GM21529 (cell line): Measurements from ENCODE around the gene LIPK.
"Not testable (repeated sequence)": the region's sequence is repeated elsewhere in the genome, so short reads cannot be mapped to it uniquely, and the experiment has no call there.

ENCODE experiments used
- ATAC-seq: cut with Tn5 transposase; IDR thresholded peaks from one replicate; pipeline ENCODE4 v1.9.1; 2021; ENCODE audit not compliant: unreplicated experiment

The LIPK gene

GRCh38 chr10:88709361-88709760, 3.3 kb downstream of the LIPK start:
- ATAC-seq, result not testable (repeated sequence)

- ATAC-seq, result no peak
Observed at GRCh38 chr10:88715517-88715916, 9.5 kb downstream of the LIPK start.

GRCh38 chr10:88721392-88721791, 15.3 kb downstream of the LIPK start:
- no peak for ATAC-seq

GRCh38 chr10:88725798-88726197, 19.7 kb downstream of the LIPK start:
- ATAC-seq, result no peak

- no peak for ATAC-seq
Observed at GRCh38 chr10:88728107-88728763, 22.2 kb downstream of the LIPK start.

GRCh38 chr10:88730864-88731263, 24.8 kb downstream of the LIPK start:
- ATAC-seq, result no peak

- no peak for ATAC-seq
Observed at GRCh38 chr10:88731296-88731695, 25.2 kb downstream of the LIPK start.

GRCh38 chr10:88733215-88733614, 27.2 kb downstream of the LIPK start:
- no peak for ATAC-seq

- ATAC-seq, result no peak
Observed at GRCh38 chr10:88735661-88736060, 29.6 kb downstream of the LIPK start.

- ATAC-seq, result not testable (repeated sequence)
Observed at GRCh38 chr10:88741921-88742320, 35.9 kb downstream of the LIPK start.

- ATAC-seq, result no peak
Observed at GRCh38 chr10:88742448-88742847, 36.4 kb downstream of the LIPK start.

- no peak for ATAC-seq
Observed at GRCh38 chr10:88744002-88744401, 38.0 kb downstream of the LIPK start.

- ATAC-seq, result no peak
Observed at GRCh38 chr10:88745633-88746032, 39.6 kb downstream of the LIPK start.

- ATAC-seq, result no peak
Observed at GRCh38 chr10:88754287-88754686, 48.2 kb downstream of the LIPK start.

- ATAC-seq, result peak; percentile 87
Observed at GRCh38 chr10:88755753-88756152, 49.7 kb downstream of the LIPK start.

- no peak for ATAC-seq
Observed at GRCh38 chr10:88756660-88757059, 50.6 kb downstream of the LIPK start.

GRCh38 chr10:88759366-88760101, 53.5 kb downstream of the LIPK start, which contains the start of gene LIPN:
Gene LIPN, plus strand, starts transcription at chr10:88760020. Its CDS starts 1,386 bp downstream, at chr10:88761406.
- no peak for ATAC-seq

GRCh38 chr10:88762906-88763305, 56.9 kb downstream of the LIPK start:
- no peak for ATAC-seq

- no peak for ATAC-seq
Observed at GRCh38 chr10:88763441-88763840, 57.4 kb downstream of the LIPK start.

- no peak for ATAC-seq
Observed at GRCh38 chr10:88764110-88764509, 58.1 kb downstream of the LIPK start.

GRCh38 chr10:88765816-88766215, 59.8 kb downstream of the LIPK start:
- no peak for ATAC-seq

GRCh38 chr10:88769384-88769783, 63.3 kb downstream of the LIPK start:
- ATAC-seq, result no peak
